CD4-positive, alpha-beta T cell treated with Interleukin-10 for 1 hour (primary cell): Measurements from ENCODE around the gene NOL7.

ENCODE experiments used
- DNase-seq: peaks from one replicate; pipeline ENCODE4 v3.0.0-alpha.2; 2020

The NOL7 gene

GRCh38 chr6:13660273-13660672 is 45.1 kb downstream of the NOL7 start:
- DNase-seq: no peak

DNA sequence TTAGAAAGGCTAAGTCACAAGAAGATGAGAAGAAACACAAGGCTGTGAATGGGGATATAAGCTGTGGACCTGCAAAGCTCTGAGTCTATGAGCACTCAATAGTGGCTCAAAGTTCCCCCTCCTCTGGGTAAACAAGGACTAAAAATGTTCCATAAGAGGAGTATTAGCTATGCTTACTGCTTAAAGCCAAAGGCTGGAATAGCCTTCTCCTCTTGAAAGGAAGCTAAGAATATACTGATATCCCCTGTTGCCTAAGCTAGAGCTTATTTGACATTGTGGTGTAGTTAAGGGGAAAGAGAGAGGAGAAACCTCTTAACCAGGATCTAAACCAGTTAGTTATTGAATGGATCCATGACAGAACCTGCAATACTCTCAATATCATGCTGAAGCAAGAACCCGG is 45.8 kb downstream of the NOL7 start:
- DNase-seq: no peak

- no peak for DNase-seq
These were observed 46.5 kb downstream of the NOL7 start for GRCh38 chr6:13661647-13662046.

DNA sequence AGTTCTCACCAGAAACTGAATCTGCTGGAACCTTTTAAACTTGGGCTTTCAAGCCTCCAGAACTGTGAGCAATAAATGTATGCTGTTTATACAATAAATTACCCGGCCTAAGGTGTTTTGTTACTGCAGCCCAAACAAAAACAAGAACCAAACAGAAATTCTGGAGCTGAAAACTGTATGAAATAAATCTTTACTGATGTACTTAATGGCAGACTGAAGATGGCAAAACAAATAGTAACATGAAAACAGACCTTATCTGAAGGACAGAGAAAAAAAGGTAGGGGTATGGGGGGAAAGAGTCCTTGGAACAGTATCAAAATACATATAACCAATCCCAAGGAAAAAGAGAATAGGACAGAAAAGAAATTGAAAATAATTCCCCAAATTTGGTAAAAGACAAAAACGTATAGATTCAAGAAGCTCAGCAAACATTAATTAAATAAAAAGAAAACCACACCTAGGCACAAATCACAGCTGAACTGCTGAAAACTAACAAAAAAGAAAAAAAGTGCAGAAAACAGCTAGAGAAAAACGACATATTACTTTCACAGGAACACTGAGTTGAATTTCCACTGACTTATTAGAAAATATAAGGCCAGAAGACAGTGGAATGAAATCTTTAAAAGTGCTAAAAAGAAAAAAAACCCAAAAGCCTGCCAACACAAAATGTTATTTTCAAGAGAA is 47.7 kb downstream of the NOL7 start:
- no peak for DNase-seq

DNA sequence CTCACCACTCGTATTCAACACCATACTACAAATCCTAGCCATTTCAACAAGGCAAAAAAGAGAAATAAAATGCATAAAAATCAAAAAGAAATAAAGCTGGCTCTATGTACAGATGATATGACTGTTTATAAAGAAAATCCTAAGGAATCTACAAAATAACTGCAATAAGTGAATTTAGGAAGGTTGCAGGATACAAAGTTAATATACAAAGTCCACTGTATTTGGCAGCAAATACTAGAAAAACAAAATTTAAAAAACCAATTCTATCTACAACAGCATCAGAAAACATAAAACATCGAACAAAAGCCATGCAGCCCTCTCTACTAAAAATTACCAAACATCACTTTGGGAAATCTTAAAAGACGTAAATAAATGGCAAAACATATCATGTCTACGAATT is 48.9 kb downstream of the NOL7 start:
- no peak for DNase-seq

GRCh38 chr6:13664703-13665352 is 49.7 kb downstream of the NOL7 start:
- DNase-seq: no peak

DNA sequence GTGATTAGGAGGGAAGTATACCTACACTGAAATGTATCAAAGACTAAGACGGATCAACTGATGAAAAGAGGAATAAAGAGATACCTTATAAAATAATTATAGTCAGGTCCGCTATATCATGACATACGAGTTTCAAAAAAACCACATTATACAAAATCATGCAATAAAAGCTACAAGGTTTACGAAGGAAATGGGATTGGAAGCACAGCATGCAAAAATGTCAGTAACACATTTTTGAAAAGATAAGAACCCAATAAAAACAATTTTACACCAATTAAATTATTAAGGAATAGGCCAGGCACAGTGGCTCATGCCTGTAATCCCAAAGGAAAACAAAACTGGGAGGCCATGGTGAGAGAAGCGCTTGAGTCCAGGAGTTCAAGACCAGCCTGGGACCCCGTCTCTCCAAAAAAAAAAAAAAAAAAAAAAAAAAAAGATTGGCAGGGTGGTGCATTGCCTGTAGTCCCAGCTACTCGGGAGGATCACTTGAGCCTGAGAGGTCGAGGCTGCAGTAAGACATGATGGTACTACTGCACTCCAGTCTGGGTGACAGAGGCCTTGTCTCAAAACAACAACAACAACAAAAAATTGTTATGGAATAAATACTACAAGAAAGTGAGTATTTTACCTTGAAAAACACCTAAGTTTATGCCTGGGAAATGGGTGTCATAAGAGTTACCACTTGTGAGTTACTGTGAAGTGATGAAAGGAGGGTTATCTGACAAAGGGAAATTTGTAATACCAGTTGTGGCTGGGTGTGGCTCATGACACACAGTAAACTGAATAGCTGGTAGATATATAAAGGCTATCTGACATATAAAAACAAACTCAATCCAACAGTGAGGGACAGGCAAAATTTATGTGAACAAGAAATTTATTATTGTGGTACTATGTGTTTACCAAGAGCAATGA is 51.3 kb downstream of the NOL7 start:
- no peak for DNase-seq

DNA sequence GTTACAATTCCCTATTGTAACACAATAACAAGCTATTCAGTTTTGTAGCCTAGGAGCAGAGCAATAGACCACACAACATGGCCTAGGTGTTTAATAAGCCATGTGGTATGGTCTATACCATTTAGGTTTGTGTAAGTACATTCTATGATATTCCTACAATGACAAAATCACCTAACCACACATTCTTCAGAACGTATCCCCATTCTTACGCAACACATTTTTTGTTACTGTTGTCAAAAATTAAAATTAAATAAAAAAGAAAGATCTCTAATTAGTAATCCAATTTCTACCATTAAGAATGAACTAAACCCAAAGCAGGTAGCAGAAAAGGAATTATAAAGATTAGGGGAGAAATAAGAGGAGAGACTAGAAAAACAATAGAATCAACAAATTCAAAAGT is 52.5 kb downstream of the NOL7 start:
- DNase-seq: no peak

DNA sequence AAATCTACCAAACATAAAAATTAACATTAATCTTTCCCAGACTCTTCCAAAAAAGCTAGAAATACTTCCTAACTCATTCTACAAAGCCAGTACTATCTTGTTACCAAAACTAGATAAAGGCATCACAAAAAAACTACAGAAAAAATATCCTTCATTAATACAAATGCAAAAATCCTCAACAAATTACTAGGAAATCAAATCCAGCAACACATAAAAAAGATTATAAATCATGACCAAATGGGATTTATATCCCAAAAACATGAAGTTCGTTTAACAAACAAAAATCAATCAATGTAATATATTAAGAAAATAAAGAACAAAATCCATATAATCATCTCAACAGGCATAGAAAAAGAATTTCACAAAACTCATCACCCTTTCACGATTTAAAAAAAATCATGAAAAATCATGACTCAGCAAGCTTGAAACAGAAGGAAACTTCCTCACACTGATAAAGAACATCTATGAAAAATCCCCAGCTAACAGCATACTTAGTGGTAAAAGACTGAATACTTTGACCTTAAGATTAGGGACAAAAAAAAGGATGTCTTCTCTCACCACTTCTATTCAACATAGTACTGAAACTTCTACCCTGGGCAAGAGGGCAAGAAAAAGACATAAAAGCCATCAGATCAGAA is 53.3 kb downstream of the NOL7 start:
- no peak for DNase-seq

DNA sequence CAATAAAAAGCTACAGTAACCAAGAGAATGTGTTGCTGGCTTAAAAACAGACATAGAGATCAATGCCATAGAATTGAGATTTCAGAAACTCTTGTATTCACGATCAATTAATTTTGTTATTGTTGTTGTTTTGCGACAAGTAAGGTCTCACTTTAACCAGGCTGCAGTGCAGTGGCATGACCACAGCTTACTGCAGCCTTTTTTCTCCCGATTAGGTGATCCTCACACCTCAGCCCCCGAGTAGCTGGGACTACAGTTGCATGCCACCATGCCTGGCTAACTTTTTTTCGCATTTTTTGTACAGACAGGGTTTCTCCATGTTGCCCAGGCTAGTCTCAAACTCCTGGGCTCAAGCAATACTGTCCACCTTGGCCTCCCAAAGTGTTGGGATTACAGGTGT is 54.3 kb downstream of the NOL7 start:
- no peak for DNase-seq
